SH-SY5Y (cell line): ENCODE results near the gene GSTA5.

ENCODE experiments used
- GATA2 ChIP-seq: IDR thresholded peaks from 2 replicates; pipeline ENCODE4 v1.6.1; 2011; ENCODE audit warnings: mild to moderate bottlenecking, low read depth, low read length
- GATA3 ChIP-seq: IDR thresholded peaks from 2 replicates; pipeline ENCODE4 v1.6.1; 2011; ENCODE audit warnings: low read depth, mild to moderate bottlenecking, low read length, moderate library complexity

DNA sequence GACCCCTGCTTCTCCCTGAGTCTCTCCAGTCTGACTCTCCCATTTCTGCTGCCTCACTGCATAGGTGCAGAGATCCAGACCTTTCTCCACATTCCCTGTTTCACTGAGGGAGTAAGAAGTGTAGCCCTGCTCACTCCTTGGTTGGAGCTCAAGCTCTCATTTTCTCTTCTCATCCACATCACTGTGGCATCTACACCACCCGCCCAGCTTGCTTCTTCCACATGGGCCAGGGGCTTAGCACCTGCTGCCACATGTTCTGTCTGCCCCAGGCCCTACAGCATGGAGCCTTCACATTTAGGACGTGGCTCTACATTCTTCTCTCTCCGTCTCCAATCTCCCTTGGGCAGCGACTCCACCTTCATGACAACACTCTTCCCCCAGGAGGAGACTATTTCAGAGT, 8.5 kb upstream of the GSTA5 start:
- TF ChIP-seq GATA3 (no peak), GATA2 (no peak)
